ENCODE data around the gene CCDC60.

DNA sequence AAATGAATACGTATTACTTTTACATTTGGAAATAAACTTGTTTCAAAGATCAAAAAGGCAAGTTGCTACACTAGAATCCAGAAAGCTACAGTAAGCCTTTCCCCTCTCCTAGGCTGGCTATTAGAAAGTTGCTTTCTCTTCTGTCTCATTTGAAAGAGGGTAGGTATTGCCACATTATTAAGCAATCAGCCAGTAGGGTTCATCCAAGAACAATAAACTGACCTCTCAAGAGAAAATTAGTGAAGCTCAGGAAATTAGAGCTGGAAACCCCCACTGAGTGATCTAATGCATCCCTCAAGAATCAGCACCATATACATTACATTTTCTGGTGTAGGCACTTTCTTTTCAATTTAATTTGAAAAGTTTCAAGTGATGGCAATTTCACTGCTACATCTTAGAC lies 254.6 kb downstream of the CCDC60 start:
- TF ChIP-seq CTCF (IDR thresholded peaks at IDR 0.05) = no peak
- TF ChIP-seq POLR2A (IDR thresholded peaks at IDR 0.05) = no peak

All from breast epithelium (tissue), 3 donors.